Renal cortical epithelial cell (primary cell): Measurements from ENCODE around the gene JKAMP. TPM values are rescaled to one million over a fixed set of nuclear protein-coding genes. Genes with fewer than 3 reads are reported as not detected.
"Not testable (repeated sequence)": the region's sequence is repeated elsewhere in the genome, so short reads cannot be mapped to it uniquely, and the experiment has no call there.

Source experiments
- DNase-seq: peaks from one replicate; pipeline ENCODE4 v3.0.0-alpha.2; 2011; ENCODE audit warnings: low read depth
- total RNA-seq: library from RNA; depleted of rRNA; stranded (reverse); fragments of >200 nt; gene quantifications from 2 replicates; pipeline ENCODE4 v1.2.3, GENCODE V29; 2014

Gene JKAMP
- 136 and 162 TPM in 2 replicates for total RNA-seq

- DNase-seq, result peak; percentile 87
Measured at GRCh38 chr14:59483819-59484638, at the start of gene JKAMP, which contains the start of gene L3HYPDH. Gene JKAMP, plus strand, starts transcription at chr14:59484517. Its CDS starts 73 bp downstream, at chr14:59484590. Gene L3HYPDH, minus strand, starts transcription at chr14:59484408. Its CDS starts 92 bp downstream, at chr14:59484316.

- DNase-seq, result no peak
Measured at GRCh38 chr14:59435101-59435500, 49.2 kb upstream of the JKAMP start.

- DNase-seq, result no peak
Measured at GRCh38 chr14:59435987-59436386, 48.3 kb upstream of the JKAMP start.

GRCh38 chr14:59438195-59438647 lies 46.1 kb upstream of the JKAMP start:
- peak; percentile 46 for DNase-seq

GRCh38 chr14:59439256-59439965 lies 44.9 kb upstream of the JKAMP start:
- no peak for DNase-seq

- DNase-seq, result not testable (repeated sequence)
Measured at GRCh38 chr14:59448673-59449072, 35.6 kb upstream of the JKAMP start.

- no peak for DNase-seq
Measured at GRCh38 chr14:59450716-59451115, 33.6 kb upstream of the JKAMP start.

- no peak for DNase-seq
Measured at GRCh38 chr14:59451849-59452248, 32.5 kb upstream of the JKAMP start.

- DNase-seq, result peak; percentile 88
Measured at GRCh38 chr14:59454139-59454538, 30.2 kb upstream of the JKAMP start.

- DNase-seq, result no peak
Measured at GRCh38 chr14:59455411-59455810, 28.9 kb upstream of the JKAMP start.

GRCh38 chr14:59458486-59458885 lies 25.8 kb upstream of the JKAMP start:
- DNase-seq, result no peak

- no peak for DNase-seq
Measured at GRCh38 chr14:59460378-59460777, 23.9 kb upstream of the JKAMP start.

- no peak for DNase-seq
Measured at GRCh38 chr14:59461891-59462290, 22.4 kb upstream of the JKAMP start.

GRCh38 chr14:59463787-59464485 lies 20.4 kb upstream of the JKAMP start:
- DNase-seq, result no peak

GRCh38 chr14:59464486-59465315 lies 19.6 kb upstream of the JKAMP start:
- peak; percentile 27 for DNase-seq

GRCh38 chr14:59465316-59466135 lies 18.8 kb upstream of the JKAMP start, which contains the start of gene GPR135:
Gene GPR135, minus strand, starts transcription at chr14:59465380. Its CDS starts 154 bp downstream, at chr14:59465226.
- DNase-seq, result no peak

GRCh38 chr14:59474172-59474571 lies 10.1 kb upstream of the JKAMP start:
- DNase-seq, result peak; percentile 84

GRCh38 chr14:59475709-59476108 lies 8.6 kb upstream of the JKAMP start:
- DNase-seq, result no peak

- DNase-seq, result no peak
Measured at GRCh38 chr14:59478540-59478939, 5.8 kb upstream of the JKAMP start.

- DNase-seq, result no peak
Measured at GRCh38 chr14:59480166-59480565, 4.2 kb upstream of the JKAMP start.
